ENCODE results near the gene PRKAG2. TPM values are rescaled to one million over a fixed set of nuclear protein-coding genes. Genes with fewer than 3 reads are reported as not detected.

PRKAG2 gene
- polyA plus RNA-seq, 1 of the 3 experiments (the other 2 are of a cell fraction) = 51.6 TPM

DNA sequence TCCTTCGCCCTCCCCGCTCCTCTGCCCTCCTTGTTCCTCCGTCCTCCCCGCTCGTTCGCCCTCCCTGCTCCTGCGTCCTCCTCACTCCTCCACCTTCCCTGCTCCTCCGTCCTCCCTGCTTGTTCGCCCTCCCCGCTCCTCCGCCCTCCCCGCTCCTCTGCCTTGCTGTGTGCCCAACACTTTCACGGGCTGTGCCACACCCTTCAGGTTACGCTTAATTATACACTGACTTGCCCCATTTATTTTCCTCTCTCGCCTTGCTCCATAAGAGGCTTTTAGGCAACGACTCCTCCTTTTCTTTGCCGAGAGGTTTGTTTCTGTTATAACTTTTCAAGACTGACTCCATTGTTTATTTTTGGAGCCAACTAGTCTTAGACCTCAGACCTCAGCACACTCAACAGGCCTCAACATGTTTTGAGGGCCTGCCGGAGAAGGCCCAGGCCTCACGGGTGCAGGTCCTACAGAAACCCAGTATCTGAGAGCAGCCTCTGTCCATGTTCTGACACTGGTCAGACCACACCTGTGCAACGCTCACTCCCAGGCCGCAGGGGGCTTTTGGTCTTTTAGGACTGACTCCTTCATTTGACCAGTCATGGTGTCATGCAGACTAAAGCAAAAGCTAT is 18.2 kb upstream of the PRKAG2 start:
- TF ChIP-seq NRF1 (IDR thresholded peaks at IDR 0.05; ENCODE audit: low read depth, low read length) = no peak
- H3K27me3 ChIP-seq (ENCODE audit: insufficient read depth) = peaks cover 36% of the 10 kb centered on the region; the same call in 1 of the 2 replicates
- no peak overlapping the region for H3K27ac ChIP-seq (ENCODE audit: low read depth in 2 of 2, low read length in 1 of 2)
- no peaks in the 10 kb centered on the region for H3K36me3 ChIP-seq (replicated peaks in 1 of 2; ENCODE audit: control insufficient read depth in 1 of 2, insufficient read depth in 2 of 2, low read length in 1 of 2)
- H3K9me2 ChIP-seq = no peaks in the 10 kb centered on the region
- no peak overlapping the region for H2AFZ ChIP-seq (ENCODE audit: low read depth)
- H3K9me3 ChIP-seq = no peaks in the 10 kb centered on the region
- WGBS (ENCODE audit: low lambda C conversion rate) = 82% methylated on average over 21 of the region's 21 CpGs
- DNase-seq = no peak
- H3K4me2 ChIP-seq = no peak overlapping the region
- ChIA-PET POLR2A (no interaction called here), CTCF (interaction anchor here (0.9 kb wide), 2 partner anchors 111 to 112 kb away, joined by 3 to 4 read pairs; no protein-coding TSS in a partner anchor)
- no peak overlapping the region for H3K9ac ChIP-seq
- no peaks in the 10 kb centered on the region for H3K79me2 ChIP-seq (ENCODE audit: insufficient read depth)
- H3K4me1 ChIP-seq (ENCODE audit: control insufficient read depth in 1 of 2, insufficient read depth in 2 of 2, low read depth in 1 of 2, low read length in 1 of 2) = peaks cover 0 to 5% of the 10 kb centered on the region in 2 experiments; a peak in 1 of 4 replicates
- H3K4me3 ChIP-seq (ENCODE audit: low read depth in 2 of 2, low read length in 1 of 2) = no peak overlapping the region
- H3F3A ChIP-seq (replicated peaks; ENCODE audit: insufficient read depth) = no peaks in the 10 kb centered on the region
- H4K20me1 ChIP-seq (ENCODE audit: insufficient read depth) = no peaks in the 10 kb centered on the region

DNA sequence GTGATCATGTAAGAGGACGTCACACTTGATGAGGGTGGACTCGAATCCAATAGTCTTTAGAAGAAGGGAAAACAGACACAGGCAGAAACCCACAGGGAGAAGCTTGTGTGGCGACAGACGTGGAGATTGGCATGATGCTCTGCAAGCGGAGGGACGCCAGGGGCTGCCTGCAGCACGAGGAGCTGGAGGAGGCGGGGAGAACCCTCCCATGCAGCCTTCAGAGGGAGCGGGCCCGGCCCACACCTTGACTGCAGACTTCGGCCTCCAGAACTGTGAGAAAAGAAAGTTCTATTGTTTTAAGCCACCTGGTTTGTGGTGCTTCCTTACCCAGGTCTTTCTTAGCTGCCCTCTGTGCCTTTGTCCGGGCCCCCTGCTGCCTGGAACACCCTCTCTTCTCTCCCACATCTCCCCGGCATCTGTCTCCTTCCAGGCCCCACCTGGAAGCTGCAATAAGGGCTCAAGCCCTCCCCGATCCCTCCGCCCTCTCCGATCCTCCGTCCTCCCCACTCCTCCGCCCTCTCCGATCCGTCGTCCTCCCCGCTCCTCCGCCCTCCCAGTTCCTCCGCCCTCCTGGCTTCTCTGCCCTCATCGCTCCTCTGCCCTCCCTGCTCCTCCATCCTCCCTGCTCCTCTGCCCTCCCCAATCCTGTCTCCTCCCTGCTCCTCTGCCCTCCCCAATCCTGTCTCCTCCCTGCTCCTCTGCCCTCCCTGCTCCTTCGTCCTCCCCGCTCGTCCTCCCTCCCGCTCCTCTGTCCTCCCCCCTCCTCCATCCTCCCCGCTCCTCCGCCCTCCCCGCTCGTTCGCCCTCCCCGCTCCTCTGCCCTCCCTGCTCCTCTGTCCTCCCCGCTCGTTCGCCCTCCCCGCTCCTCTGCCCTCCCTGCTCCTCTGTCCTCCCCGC is 17.4 kb upstream of the PRKAG2 start:
- Histone ChIP-seq H4K20me1 (ENCODE audit: insufficient read depth) (no peaks in the 10 kb centered on the region), H3K27me3 (ENCODE audit: insufficient read depth) (peaks cover 44% of the 10 kb centered on the region; the same call in 1 of the 2 replicates), H3K4me1 (ENCODE audit: control insufficient read depth in 1 of 2, insufficient read depth in 2 of 2, low read depth in 1 of 2, low read length in 1 of 2) (peaks cover 0 to 5% of the 10 kb centered on the region in 2 experiments; a peak in 1 of 4 replicates), H2AFZ (ENCODE audit: low read depth) (no peak overlapping the region), H3K4me2 (no peak overlapping the region), H3F3A (replicated peaks; ENCODE audit: insufficient read depth) (no peaks in the 10 kb centered on the region), H3K79me2 (ENCODE audit: insufficient read depth) (no peaks in the 10 kb centered on the region), H3K9ac (no peak overlapping the region), H3K4me3 (ENCODE audit: low read depth in 2 of 2, low read length in 1 of 2) (no peak overlapping the region), H3K9me2 (no peaks in the 10 kb centered on the region), H3K27ac (ENCODE audit: low read depth in 2 of 2, low read length in 1 of 2) (no peak overlapping the region), H3K36me3 (replicated peaks in 1 of 2; ENCODE audit: control insufficient read depth in 1 of 2, insufficient read depth in 2 of 2, low read length in 1 of 2) (no peaks in the 10 kb centered on the region), H3K9me3 (no peaks in the 10 kb centered on the region)
- 77% methylated on average over 39 of the region's 40 CpGs for WGBS (ENCODE audit: low lambda C conversion rate)
- TF ChIP-seq EP300 (IDR thresholded peaks at IDR 0.05; ENCODE audit: borderline replicate concordance in 1 of 2, low read depth in 1 of 2, low read length in 1 of 2) = no peak
- TF ChIP-seq, protein P1, sequence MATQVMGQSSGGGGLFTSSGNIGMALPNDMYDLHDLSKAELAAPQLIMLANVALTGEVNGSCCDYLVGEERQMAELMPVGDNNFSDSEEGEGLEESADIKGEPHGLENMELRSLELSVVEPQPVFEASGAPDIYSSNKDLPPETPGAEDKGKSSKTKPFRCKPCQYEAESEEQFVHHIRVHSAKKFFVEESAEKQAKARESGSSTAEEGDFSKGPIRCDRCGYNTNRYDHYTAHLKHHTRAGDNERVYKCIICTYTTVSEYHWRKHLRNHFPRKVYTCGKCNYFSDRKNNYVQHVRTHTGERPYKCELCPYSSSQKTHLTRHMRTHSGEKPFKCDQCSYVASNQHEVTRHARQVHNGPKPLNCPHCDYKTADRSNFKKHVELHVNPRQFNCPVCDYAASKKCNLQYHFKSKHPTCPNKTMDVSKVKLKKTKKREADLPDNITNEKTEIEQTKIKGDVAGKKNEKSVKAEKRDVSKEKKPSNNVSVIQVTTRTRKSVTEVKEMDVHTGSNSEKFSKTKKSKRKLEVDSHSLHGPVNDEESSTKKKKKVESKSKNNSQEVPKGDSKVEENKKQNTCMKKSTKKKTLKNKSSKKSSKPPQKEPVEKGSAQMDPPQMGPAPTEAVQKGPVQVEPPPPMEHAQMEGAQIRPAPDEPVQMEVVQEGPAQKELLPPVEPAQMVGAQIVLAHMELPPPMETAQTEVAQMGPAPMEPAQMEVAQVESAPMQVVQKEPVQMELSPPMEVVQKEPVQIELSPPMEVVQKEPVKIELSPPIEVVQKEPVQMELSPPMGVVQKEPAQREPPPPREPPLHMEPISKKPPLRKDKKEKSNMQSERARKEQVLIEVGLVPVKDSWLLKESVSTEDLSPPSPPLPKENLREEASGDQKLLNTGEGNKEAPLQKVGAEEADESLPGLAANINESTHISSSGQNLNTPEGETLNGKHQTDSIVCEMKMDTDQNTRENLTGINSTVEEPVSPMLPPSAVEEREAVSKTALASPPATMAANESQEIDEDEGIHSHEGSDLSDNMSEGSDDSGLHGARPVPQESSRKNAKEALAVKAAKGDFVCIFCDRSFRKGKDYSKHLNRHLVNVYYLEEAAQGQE (IDR thresholded peaks at IDR 0.05; ENCODE audit: low read depth, low read length) = no peak
- TF ChIP-seq MEF2A (IDR thresholded peaks at IDR 0.05; ENCODE audit: borderline replicate concordance, low read depth) = no peak
- no peak for TF ChIP-seq NFIC (IDR thresholded peaks at IDR 0.05; ENCODE audit: borderline replicate concordance)
- TF ChIP-seq TAF1 (IDR thresholded peaks at IDR 0.05; ENCODE audit: borderline replicate concordance, low read depth, low read length) = no peak
- TF ChIP-seq FOXJ3 (CRISPR knock-in tag; IDR thresholded peaks at IDR 0.05) = no peak
- POLR2A ChIA-PET = no interaction called here
- CTCF ChIA-PET = interaction anchor here (0.9 to 1.4 kb wide), 2 partner anchors 111 to 136 kb away, joined by 3 to 4 read pairs; no protein-coding TSS in a partner anchor
- no peak for DNase-seq
